Activated CD4-positive, alpha-beta memory T cell treated with anti-CD3 and anti-CD28 coated beads, Interleukin-2, amount 10 ng/mL, durations not matched to agents 7 days and 5 days (primary cell): ENCODE results near the gene LGALS9C. TPM values are rescaled to one million over a fixed set of nuclear protein-coding genes. Genes with fewer than 3 reads are reported as not detected.
"Not testable (repeated sequence)": the region's sequence is repeated elsewhere in the genome, so short reads cannot be mapped to it uniquely, and the experiment has no call there.

Source experiments
- CTCF ChIA-PET: fragments of 350-600 bp; sonication (Branson Sonifier 250); formaldehyde crosslinking; loops from one replicate; lab custom pipeline; 2021; ENCODE audit warnings: antibody characterized with exemption, inconsistent platforms; lab: Charles Lee
- POLR2A ChIA-PET: fragments of 350-600 bp; sonication (Branson Sonifier 250); formaldehyde crosslinking; loops from one replicate; lab custom pipeline; 2021; ENCODE audit warnings: antibody characterized with exemption; lab: Charles Lee
- DNase-seq: peaks from one replicate; pipeline ENCODE4 v3.0.0-alpha.2; 2020
- H3K27ac Mint-ChIP-seq: one replicate; pipeline ENCODE4 v1.8.0; 2021; ENCODE audit warnings: mild to moderate bottlenecking, mixed read lengths
- H3K27me3 Mint-ChIP-seq: one replicate; pipeline ENCODE4 v1.8.0; 2021; ENCODE audit warnings: mixed read lengths
- H3K36me3 Mint-ChIP-seq: one replicate; pipeline ENCODE4 v1.8.0; 2021; ENCODE audit warnings: low read depth, mixed read lengths
- H3K4me1 Mint-ChIP-seq: one replicate; pipeline ENCODE4 v1.8.0; 2021; ENCODE audit warnings: mixed read lengths
- H3K4me3 Mint-ChIP-seq: one replicate; pipeline ENCODE4 v1.8.0; 2021; ENCODE audit warnings: mild to moderate bottlenecking, mixed read lengths
- H3K9me3 Mint-ChIP-seq: one replicate; pipeline ENCODE4 v1.8.0; 2021; ENCODE audit warnings: mixed read lengths
- total RNA-seq, 2 experiments: library from RNA; stranded (reverse); gene quantifications; one replicate each; pipeline ENCODE4 v1.2.3, GENCODE V29; 2021

The LGALS9C gene
- total RNA-seq, 2 experiments from 2014 or later, result 3.0 to 3.6 TPM

DNA sequence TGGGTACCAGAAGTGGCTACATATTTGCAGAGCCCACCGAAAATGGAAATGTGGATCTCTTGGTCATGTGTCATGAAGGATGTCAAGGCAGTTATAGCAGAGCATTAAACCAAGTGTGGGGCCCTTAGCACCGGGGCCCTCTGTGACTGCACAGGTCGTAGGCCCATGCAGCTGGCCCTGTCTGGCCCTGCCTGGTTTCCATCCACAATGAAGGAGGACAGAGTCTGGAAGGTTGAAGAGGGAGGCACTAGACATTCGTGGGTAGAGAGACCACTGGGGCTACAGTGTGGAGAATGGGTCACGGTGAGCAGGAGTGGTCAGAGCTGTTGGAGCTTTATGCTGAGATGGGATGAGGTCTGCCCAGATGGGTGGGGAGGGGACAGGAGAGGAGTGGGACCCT lies 9.6 kb upstream of the LGALS9C start:
- H3K9me3 Mint-ChIP-seq, H3K4me3 Mint-ChIP-seq, H3K27ac Mint-ChIP-seq, DNase-seq, CTCF ChIA-PET, H3K4me1 Mint-ChIP-seq, H3K27me3 Mint-ChIP-seq, H3K36me3 Mint-ChIP-seq, POLR2A ChIA-PET: not testable (repeated sequence)

DNA sequence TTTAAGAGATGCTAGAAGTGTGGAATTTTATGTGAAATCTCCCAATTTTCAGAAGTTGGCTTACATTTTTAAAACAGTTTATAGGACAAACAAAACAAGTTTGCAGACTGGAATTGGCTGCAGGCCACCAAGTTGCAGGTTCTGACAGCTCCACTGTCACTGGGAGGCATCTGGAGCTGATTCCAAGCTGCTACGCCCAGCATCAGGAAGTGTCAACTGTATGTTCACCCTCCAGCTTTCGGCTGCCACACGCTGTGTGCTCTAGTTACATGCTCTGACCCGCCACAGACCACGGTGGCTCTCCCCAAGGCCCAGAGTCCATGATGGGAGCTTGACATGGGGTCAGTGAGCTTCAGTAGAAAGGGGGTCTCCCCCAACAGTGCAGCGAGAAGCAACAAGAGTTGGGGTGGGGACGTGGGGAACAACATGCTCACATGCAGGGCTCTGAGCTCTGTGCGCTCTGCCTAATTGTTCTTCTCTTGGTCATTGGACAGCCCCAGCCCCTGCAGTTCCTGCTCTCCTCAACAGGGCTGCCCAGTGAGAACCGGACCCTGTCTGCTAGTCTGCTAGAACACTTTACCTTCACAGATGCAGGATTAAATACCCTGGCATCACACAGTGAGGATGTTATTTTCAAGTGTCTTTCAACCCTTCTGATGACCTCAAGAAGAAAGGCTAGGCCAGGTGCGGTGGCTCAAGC lies 8.0 kb upstream of the LGALS9C start:
- H3K4me3 Mint-ChIP-seq, H3K27ac Mint-ChIP-seq, DNase-seq, CTCF ChIA-PET, H3K4me1 Mint-ChIP-seq, POLR2A ChIA-PET, H3K27me3 Mint-ChIP-seq, H3K9me3 Mint-ChIP-seq, H3K36me3 Mint-ChIP-seq: not testable (repeated sequence)

DNA sequence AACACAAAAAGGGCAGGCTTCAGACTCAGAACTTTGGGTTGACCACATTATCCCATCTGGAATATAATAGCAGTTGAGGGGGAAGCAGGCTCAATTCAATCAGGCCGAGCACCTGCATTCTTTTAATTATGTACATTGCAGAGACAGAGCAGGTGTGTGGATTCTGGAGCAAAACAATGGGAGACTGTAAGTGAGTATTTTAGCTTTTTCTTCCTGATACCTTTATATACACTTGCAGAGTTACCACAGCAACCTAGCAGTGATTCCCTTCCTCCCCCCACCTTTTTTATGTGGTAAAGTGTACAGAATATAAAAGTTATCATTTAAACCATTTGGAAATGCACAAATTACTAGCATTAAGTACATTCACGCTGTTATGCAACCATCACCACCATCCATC lies 6.8 kb upstream of the LGALS9C start:
- H3K9me3 Mint-ChIP-seq, POLR2A ChIA-PET, CTCF ChIA-PET, H3K27ac Mint-ChIP-seq, H3K4me3 Mint-ChIP-seq, DNase-seq, H3K4me1 Mint-ChIP-seq, H3K36me3 Mint-ChIP-seq, H3K27me3 Mint-ChIP-seq: not testable (repeated sequence)

DNA sequence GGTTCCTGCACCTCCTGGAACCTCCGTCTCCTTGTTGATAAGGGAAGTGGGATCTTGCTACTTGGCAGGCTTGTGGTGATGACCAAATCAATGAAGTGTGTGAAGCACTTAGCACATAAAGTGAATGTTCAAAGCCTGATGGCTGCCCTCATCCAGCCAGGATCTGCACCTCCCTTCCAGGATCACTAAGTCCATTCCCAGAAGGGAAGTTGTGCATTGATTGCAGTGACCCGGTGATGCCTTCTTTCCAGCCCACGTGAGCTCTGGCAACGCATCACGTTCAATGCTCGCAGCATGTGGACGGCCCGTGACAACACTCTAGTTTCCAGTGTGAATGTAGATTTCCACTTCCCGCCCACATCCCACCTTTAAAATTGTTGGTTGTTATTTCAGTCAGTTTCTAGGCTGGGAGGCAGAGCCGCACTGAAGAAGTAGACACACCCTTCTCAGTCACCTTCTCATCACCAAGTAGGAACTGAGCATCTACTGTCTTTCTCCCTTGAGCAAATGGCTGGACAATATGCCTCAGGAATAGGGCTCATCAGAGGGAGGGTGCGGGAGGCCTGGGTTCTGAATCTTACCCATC lies 6.2 kb upstream of the LGALS9C start:
- H3K4me3 Mint-ChIP-seq, H3K27ac Mint-ChIP-seq, CTCF ChIA-PET, H3K4me1 Mint-ChIP-seq, H3K9me3 Mint-ChIP-seq, H3K27me3 Mint-ChIP-seq, POLR2A ChIA-PET, H3K36me3 Mint-ChIP-seq, DNase-seq: not testable (repeated sequence)

DNA sequence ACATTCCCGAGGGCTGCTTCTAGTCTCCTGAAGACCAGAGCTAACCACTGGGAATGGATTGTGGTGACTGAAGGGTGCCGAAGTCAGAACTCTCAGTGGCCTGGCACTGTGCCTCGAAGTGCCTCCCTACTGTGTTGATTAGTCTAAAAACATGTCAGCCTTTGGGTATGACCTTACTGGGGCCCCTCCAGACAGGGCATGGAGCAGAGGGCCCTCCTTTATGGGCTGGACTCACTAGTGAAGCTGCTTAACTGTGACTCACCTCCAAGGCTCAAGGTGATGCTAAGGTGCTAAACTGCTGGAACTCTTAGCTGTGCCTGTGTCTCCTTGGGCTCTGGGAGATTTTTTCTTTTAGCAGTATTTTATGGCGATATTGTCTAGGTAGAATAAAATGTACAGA lies 2.6 kb upstream of the LGALS9C start:
- DNase-seq, POLR2A ChIA-PET, H3K4me3 Mint-ChIP-seq, H3K9me3 Mint-ChIP-seq, CTCF ChIA-PET, H3K27ac Mint-ChIP-seq, H3K27me3 Mint-ChIP-seq, H3K36me3 Mint-ChIP-seq: not testable (repeated sequence)
- peaks cover 10% of the 10 kb centered on the region for H3K4me1 Mint-ChIP-seq

DNA sequence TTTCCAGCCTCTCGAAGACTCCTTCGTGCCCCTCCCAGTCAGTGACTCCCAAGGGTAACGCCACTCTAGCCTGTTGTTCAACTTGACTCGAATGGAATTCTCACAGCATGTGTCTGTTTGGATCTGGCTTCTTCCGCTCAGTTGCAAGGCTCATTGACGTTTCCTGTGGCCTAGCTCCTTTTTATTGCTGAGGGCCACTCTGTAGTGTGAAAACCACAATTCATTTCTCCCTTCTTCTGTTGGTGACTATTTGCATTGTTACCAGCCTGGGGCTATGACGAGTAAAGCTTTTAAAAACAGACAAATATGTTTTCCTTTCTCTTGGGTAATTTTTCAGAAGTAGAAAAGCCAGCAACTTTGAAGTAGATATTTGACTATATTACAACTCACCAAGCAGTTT lies 1.8 kb upstream of the LGALS9C start:
- DNase-seq, POLR2A ChIA-PET, H3K27ac Mint-ChIP-seq, H3K27me3 Mint-ChIP-seq, CTCF ChIA-PET, H3K9me3 Mint-ChIP-seq, H3K4me3 Mint-ChIP-seq, H3K36me3 Mint-ChIP-seq: not testable (repeated sequence)
- peaks cover 10% of the 10 kb centered on the region for H3K4me1 Mint-ChIP-seq

DNA sequence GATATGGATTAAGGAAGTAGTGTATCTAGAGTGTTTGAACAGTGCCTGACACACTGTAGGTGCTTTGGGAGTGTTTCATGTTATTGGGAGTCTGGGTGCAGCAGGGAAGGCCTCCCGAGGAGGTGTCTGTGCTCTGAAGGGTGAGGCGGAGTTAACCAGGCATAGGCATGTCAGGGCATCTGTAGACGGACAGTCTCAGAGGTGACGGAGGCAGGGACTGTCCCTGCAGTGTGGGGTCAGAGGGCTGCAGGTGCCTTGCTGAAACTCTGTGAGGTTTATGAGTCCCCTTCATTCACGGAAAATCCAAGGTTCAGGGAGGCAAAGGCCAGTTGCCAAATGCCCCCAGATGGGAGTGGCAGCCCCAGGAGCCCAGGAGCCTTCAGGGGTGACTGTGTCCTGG lies 778 bp downstream of the LGALS9C start:
- H3K4me3 Mint-ChIP-seq, CTCF ChIA-PET, H3K27ac Mint-ChIP-seq, H3K9me3 Mint-ChIP-seq, H3K27me3 Mint-ChIP-seq, H3K36me3 Mint-ChIP-seq, DNase-seq, POLR2A ChIA-PET: not testable (repeated sequence)
- peaks cover 10% of the 10 kb centered on the region for H3K4me1 Mint-ChIP-seq

DNA sequence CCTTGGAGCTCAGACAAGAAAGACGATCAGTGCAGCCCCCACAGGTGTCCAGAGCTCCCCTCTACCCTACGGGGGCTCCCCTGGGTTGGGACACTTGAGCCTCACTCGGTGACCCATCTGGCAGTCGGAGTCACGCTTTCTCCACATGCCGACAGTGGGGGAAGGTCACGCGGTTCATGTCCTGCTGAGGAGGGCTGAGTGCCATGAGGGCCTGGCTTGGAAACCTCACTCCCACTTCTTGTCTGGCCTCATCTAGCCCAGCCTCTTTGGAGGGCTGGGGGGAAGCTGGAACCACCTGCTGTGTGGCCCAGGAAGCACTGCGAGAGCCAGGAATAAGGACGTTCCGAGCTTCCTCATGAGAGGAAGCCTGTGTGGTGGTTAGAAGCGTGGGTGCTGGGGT lies 1.8 kb downstream of the LGALS9C start:
- peaks cover 10% of the 10 kb centered on the region for H3K4me1 Mint-ChIP-seq
- H3K9me3 Mint-ChIP-seq, H3K36me3 Mint-ChIP-seq, H3K27me3 Mint-ChIP-seq, H3K4me3 Mint-ChIP-seq, DNase-seq, POLR2A ChIA-PET, H3K27ac Mint-ChIP-seq, CTCF ChIA-PET: not testable (repeated sequence)

DNA sequence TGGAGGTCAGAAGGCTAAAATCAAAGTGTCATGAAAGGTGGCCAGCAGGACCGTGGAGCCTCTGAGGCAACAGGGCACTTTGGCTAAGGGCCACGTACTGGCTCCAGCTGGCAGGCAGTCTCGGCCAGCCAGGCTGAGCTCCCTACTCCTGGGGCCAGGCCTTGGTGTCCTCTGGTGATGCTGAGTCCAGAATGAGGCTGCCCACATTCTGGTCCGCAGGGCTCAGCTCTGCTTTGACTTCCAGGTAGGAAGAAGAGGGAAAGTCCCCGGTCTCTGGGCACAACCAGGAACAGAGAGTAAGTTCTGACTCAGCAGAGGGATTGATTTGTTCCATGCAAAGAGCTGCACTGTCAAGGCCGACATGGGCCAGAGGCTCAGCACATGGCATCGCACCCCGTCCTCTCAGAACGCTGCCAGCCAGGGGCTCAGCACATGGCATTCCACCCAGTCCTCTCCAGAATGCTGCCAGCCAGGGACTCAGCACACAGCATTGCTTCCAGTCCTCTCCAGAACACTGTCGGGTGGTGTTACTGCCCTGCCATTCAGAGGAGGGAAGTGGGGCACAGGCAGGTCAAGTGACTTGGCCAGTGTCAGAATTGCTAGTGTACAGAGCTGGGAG lies 2.5 kb downstream of the LGALS9C start:
- DNase-seq, H3K4me3 Mint-ChIP-seq, H3K9me3 Mint-ChIP-seq, POLR2A ChIA-PET, H3K27me3 Mint-ChIP-seq, CTCF ChIA-PET, H3K27ac Mint-ChIP-seq, H3K36me3 Mint-ChIP-seq: not testable (repeated sequence)
- H3K4me1 Mint-ChIP-seq, result peaks cover 10% of the 10 kb centered on the region

DNA sequence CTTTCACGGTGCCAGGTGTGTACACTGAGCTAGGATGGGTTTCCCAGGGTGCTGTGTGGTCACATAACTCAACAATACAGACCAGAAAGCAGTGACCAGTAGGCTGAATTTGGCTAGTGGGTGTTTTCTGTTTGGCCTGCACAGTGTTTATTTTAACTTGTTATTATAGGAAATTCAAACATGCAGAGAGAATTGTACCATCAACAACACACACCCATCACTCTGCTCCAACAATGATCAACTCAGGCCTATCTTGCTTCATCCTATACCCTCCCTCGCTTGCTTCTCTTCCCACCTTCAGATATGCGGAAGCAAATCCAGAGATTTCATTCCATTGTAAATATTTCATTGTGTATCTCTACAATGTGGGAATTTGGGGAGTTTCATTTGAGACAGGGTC lies 5.2 kb downstream of the LGALS9C start:
- H3K9me3 Mint-ChIP-seq, H3K4me1 Mint-ChIP-seq, POLR2A ChIA-PET, H3K36me3 Mint-ChIP-seq, H3K27ac Mint-ChIP-seq, CTCF ChIA-PET, DNase-seq, H3K4me3 Mint-ChIP-seq, H3K27me3 Mint-ChIP-seq: not testable (repeated sequence)

DNA sequence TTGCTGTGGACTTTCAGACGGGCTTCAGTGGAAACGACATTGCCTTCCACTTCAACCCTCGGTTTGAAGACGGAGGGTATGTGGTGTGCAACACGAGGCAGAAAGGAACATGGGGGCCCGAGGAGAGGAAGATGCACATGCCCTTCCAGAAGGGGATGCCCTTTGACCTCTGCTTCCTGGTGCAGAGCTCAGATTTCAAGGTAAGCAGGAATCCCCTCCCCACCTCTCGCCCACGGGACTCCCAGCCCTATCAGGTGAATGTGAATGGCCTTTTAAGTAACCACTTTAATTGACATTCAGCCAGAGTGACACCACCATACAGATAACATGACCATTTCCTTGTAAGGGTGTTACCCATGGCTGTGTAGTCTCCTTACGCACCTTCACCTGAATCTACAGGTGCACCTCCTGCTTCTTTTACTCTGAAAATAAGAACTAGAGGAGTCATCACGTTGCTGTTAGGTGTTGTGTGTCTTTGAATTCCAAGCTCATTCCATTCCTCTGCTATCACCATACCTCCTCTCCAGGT lies 9.4 kb downstream of the LGALS9C start:
- POLR2A ChIA-PET, DNase-seq, H3K27ac Mint-ChIP-seq, H3K4me1 Mint-ChIP-seq, H3K27me3 Mint-ChIP-seq, H3K36me3 Mint-ChIP-seq, H3K4me3 Mint-ChIP-seq, H3K9me3 Mint-ChIP-seq, CTCF ChIA-PET: not testable (repeated sequence)

DNA sequence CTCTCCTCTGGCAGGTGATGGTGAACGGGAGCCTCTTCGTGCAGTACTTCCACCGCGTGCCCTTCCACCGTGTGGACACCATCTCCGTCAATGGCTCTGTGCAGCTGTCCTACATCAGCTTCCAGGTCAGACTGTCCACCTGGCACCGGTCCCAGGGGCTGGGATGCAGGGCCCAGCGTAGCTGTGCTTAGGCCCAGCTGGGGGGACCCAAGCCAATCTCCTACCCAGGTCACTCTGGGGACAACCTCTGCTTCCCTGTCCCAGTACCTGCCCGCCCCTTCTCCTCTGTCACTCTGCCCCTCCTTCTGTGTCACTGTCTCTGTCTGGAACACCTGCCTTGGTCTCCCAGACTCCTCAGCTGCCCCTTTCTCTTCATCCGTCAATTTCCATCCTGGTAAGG lies 11.0 kb downstream of the LGALS9C start:
- H3K4me3 Mint-ChIP-seq, H3K27ac Mint-ChIP-seq, H3K9me3 Mint-ChIP-seq, CTCF ChIA-PET, POLR2A ChIA-PET, H3K27me3 Mint-ChIP-seq, H3K4me1 Mint-ChIP-seq, H3K36me3 Mint-ChIP-seq, DNase-seq: not testable (repeated sequence)

DNA sequence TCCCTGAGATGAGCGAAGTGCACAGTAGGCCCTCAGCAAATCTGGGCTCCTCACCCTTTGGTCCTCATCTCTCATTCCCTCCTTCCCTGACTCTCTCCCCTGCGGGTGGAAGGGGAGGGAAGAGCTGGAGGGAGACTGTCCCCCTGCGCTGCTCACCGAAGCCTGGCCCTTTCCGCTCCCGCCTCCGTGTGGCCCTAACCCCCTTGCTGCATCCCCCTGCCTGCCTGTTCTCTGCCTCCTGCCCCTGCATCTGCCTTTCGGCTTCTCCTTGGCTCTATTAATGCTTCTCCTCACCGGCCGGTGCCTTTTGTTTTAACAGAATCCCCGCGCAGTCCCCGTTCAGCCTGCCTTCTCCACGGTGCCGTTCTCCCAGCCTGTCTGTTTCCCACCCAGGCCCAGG lies 12.0 kb downstream of the LGALS9C start:
- H3K27me3 Mint-ChIP-seq, DNase-seq, H3K4me3 Mint-ChIP-seq, H3K36me3 Mint-ChIP-seq, H3K9me3 Mint-ChIP-seq, POLR2A ChIA-PET, H3K4me1 Mint-ChIP-seq, CTCF ChIA-PET, H3K27ac Mint-ChIP-seq: not testable (repeated sequence)

DNA sequence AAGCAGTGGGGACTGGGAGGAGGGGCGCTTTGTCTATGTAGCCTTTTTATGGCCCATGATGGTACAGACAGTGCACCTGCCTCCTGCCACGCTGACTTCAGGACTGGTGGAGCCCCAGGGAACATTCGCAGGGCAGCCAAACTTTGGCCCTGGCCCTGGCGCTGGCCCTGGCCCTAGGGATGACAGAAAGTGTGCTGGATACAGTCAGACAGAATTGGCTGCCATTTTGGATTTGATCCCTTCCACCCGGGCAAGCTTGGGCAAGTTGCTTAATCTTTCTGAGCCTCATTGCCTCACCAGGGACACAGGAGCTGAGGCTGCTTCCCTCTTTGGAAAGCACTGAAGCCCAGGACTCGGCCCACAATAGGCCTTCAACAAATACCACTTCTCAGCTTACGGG lies 13.4 kb downstream of the LGALS9C start:
- H3K4me1 Mint-ChIP-seq, H3K27ac Mint-ChIP-seq, DNase-seq, CTCF ChIA-PET, H3K9me3 Mint-ChIP-seq, H3K36me3 Mint-ChIP-seq, H3K27me3 Mint-ChIP-seq, POLR2A ChIA-PET, H3K4me3 Mint-ChIP-seq: not testable (repeated sequence)
